HepG2 (cell line): ENCODE measurements around the gene LYST. TPM values are rescaled to one million over a fixed set of nuclear protein-coding genes. Genes with fewer than 3 reads are reported as not detected.

Experiments
- ATAC-seq: fragments of 200-7000 bp; cut with Tn5 transposase; 3 replicates; pipeline ENCODE4 v1.9.1; 2020; ENCODE audit warnings: mild to moderate bottlenecking, moderate library complexity
- BruUV-seq: library from RNA; stranded (reverse); fragments of 400-500 nt; replicated peaks from 2 replicates; lab custom pipeline; 2021; lab: Mats Ljungman, UMichigan
- CTCF ChIA-PET: fragments of 300-600 bp; formaldehyde crosslinking; extraction: SDS; loops from one replicate; lab custom pipeline; 2021; ENCODE audit warnings: low total read pairs, inconsistent platforms, low intra/inter-chr PET ratio; lab: Yijun Ruan, JAX
- POLR2A ChIA-PET: fragments of 350-600 bp; sonication (Branson Sonifier 250); formaldehyde crosslinking; loops from one replicate; lab custom pipeline; 2020; ENCODE audit warnings: antibody characterized with exemption, inconsistent platforms; lab: Yijun Ruan, JAX
- DNase-seq: peaks from one replicate; pipeline ENCODE4 v3.0.0-alpha.2; 2015; ENCODE audit warnings: low spot score
- FAIRE-seq: peaks from 3 replicates; lab custom pipeline; 2011; peaks lifted over from hg19 to GRCh38; lab: Jason Lieb, UNC
- H2AFZ ChIP-seq: one replicate; pipeline ENCODE4 v1.6.1; 2011; ENCODE audit warnings: low read length, inconsistent platforms
- H3K27ac ChIP-seq: fragments of 300-600 bp; 3 replicates; pipeline ENCODE4 v1.8.0; 2011; ENCODE audit warnings: mixed run types, mild to moderate bottlenecking, mixed read lengths, low read length, inconsistent platforms; ENCODE audit not compliant: insufficient read depth; ENCODE audit errors: extremely low read length
- H3K27me3 ChIP-seq, 2 experiments: fragments of 200-600 bp in 1 of 2; 2 replicates in 1 of 2; 3 replicates in 1 of 2; pipeline versions ENCODE4 v1.6.0 to v1.8.0; 2011; ENCODE audit warnings: low read length in 2 of 2, mild to moderate bottlenecking in 2 of 2, moderate library complexity in 2 of 2, inconsistent platforms in 1 of 2; ENCODE audit not compliant: insufficient read depth in 2 of 2, control insufficient read depth in 1 of 2
- H3K36me3 ChIP-seq, 2 experiments: fragments of 200-600 bp in 1 of 2; replicated peaks in 1 of 2; 2 replicates in 1 of 2; 3 replicates in 1 of 2; pipeline versions ENCODE4 v1.5.1 to v1.8.0; 2011; ENCODE audit warnings: low read length in 2 of 2, inconsistent platforms in 1 of 2; ENCODE audit not compliant: insufficient read depth in 2 of 2, control insufficient read depth in 1 of 2
- H3K4me1 ChIP-seq: 2 replicates; pipeline ENCODE4 v1.5.1; 2012; ENCODE audit warnings: low read length, inconsistent platforms; ENCODE audit not compliant: insufficient read depth
- H3K4me2 ChIP-seq: 2 replicates; pipeline ENCODE4 v1.6.0; 2011; ENCODE audit warnings: low read depth, low read length, inconsistent platforms
- H3K4me3 ChIP-seq, 3 experiments: fragments of 200-600 bp in 1 of 3; sonication (generic), shearing (Covaris generic) in 1 of 3; replicated peaks in 1 of 3; 2 replicates each; pipeline ENCODE4 v1.5.1; 2011 to 2016; ENCODE audit warnings: low read length in 3 of 3, inconsistent platforms in 2 of 3, low read depth in 2 of 3, mild to moderate bottlenecking in 2 of 3, control low read depth in 1 of 3, mixed read lengths in 1 of 3; ENCODE audit not compliant: insufficient read depth in 1 of 3
- H3K79me2 ChIP-seq: one replicate; pipeline ENCODE4 v1.6.1; 2011; ENCODE audit warnings: low read length, inconsistent platforms; ENCODE audit not compliant: insufficient read depth
- H3K9ac ChIP-seq: 2 replicates; pipeline ENCODE4 v1.6.0; 2011; ENCODE audit warnings: mild to moderate bottlenecking, low read depth, low read length, inconsistent platforms; ENCODE audit not compliant: insufficient read depth
- H3K9me3 ChIP-seq: 2 replicates; pipeline ENCODE4 v1.5.1; 2012; ENCODE audit warnings: mild to moderate bottlenecking, low read length
- H4K20me1 ChIP-seq: 2 replicates; pipeline ENCODE4 v1.6.0; 2011; ENCODE audit warnings: inconsistent platforms, mild to moderate bottlenecking, low read length, moderate library complexity; ENCODE audit not compliant: insufficient read depth
- CEBPZ ChIP-seq: IDR thresholded peaks from 2 replicates; pipeline ENCODE4 v1.6.1; 2012; ENCODE audit warnings: low read length, improper control_type of control experiment
- DNMT3B ChIP-seq: conservative IDR thresholded peaks from 2 replicates; pipeline ENCODE4 v1.6.1; 2016; ENCODE audit warnings: missing biosample characterization, control low read depth
- HMGA1 ChIP-seq: sonication (generic); formaldehyde crosslinking; conservative IDR thresholded peaks from 2 replicates; pipeline ENCODE4 v1.4.0; 2020; ENCODE audit warnings: missing genetic modification reagents
- NFATC3 ChIP-seq: sonication (generic); formaldehyde crosslinking; IDR thresholded peaks from 2 replicates; pipeline ENCODE4 v1.5.1; 2020; ENCODE audit warnings: mild to moderate bottlenecking, missing genetic modification reagents
- ZFP36L1 ChIP-seq: sonication (generic); formaldehyde crosslinking; IDR thresholded peaks from 2 replicates; pipeline ENCODE4 v1.8.0; 2022; ENCODE audit warnings: mild to moderate bottlenecking, missing genetic modification reagents, moderate library complexity
- ZNF232 ChIP-seq: sonication (generic); formaldehyde crosslinking; IDR thresholded peaks from 2 replicates; pipeline ENCODE4 v1.4.0; 2020; ENCODE audit warnings: missing genetic modification reagents, borderline replicate concordance
- ZNF234 ChIP-seq: sonication (generic); formaldehyde crosslinking; conservative IDR thresholded peaks from 2 replicates; pipeline ENCODE4 v1.5.1; 2020; ENCODE audit warnings: mild to moderate bottlenecking, missing genetic modification reagents
- ZNF44 ChIP-seq: sonication (generic); formaldehyde crosslinking; IDR thresholded peaks from 2 replicates; pipeline ENCODE4 v1.5.1; 2020; ENCODE audit warnings: mild to moderate bottlenecking, missing genetic modification reagents
- ZNF530 ChIP-seq: sonication (generic); formaldehyde crosslinking; IDR thresholded peaks from 2 replicates; pipeline ENCODE4 v1.5.0; 2020; ENCODE audit warnings: low read depth, mild to moderate bottlenecking, missing genetic modification reagents
- WGBS: methylation state at CpG from one replicate; pipeline ENCODE4 v1.1.6; 2017; ENCODE audit warnings: low lambda C conversion rate; 5-methylcytosine and 5-hydroxymethylcytosine counted together
- in situ Hi-C: cut with HindIII; loops from 2 replicates; pipeline ENCODE4 v1.10.0; 2017; ENCODE audit warnings: low pct_unique_long_range_greater_than_20kb; ENCODE audit not compliant: extremely low pct_ligation_motif_present
- intact Hi-C: fragments of 100-400 bp; cut with micrococcal nuclease; formaldehyde crosslinking; loops from one replicate; pipeline ENCODE4 v1.10.0; 2022; ENCODE audit not compliant: unreplicated experiment
- polyA plus RNA-seq, 8 experiments: library from polyadenylated mRNA; depleted of rRNA in 3 of 8; stranded (reverse) in 7 of 8; unstranded in 1 of 8; fragments of >200 nt; fragmentation: Illumina TruSeq in 4 of 8; extraction: Trizol in 4 of 8; gene quantifications; 2 replicates each; pipeline versions ENCODE4 v1.2.1 to v1.2.3, GENCODE V29; 2011 to 2016; ENCODE audit warnings: low read depth in 4 of 8, missing spikeins in 1 of 8, mixed read lengths in 1 of 8; ENCODE audit not compliant: insufficient read depth in 1 of 8
- total RNA-seq, 5 experiments: library from RNA; depleted of rRNA; stranded (reverse); fragments of >200 nt; fragmentation: Illumina TruSeq; extraction: Trizol; gene quantifications; 2 replicates each; pipeline ENCODE4 v1.2.3, GENCODE V29; 2016; ENCODE audit warnings: low read depth in 1 of 5

The LYST gene
- total and polyA plus RNA-seq, 2 of the 13 experiments (the other 11 are each of a cell fraction or from before 2014, with no cell fraction given), result 0.91 to 2.5 TPM

DNA sequence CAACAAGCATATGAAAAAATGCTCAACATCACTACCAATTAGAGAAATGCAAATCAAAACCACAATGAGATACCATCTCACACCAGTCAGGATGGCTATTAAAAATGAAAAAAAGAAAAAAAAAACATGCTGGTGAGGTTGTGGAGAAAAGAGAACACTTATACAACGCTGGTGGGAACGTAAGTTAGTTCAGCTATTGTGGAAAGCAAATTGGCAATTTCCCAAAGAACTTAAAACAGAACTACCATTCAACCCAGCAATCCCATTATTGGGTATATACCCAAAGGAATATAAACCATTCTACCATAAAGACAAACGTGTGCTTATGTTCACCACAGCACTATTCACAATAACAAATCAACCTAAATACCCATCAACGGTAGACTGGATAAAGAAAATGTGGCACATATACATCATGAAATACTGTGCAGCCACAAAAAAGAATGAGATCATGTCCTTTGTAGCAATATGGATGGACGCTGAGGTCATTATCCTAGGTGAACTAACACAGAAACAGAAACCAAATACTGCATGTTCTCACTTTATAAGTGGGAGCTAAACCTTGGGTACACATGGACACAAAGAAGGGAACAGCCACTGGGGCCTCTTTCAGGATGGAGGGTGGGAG, 49.5 kb downstream of the LYST start:
- no peak for FAIRE-seq
- POLR2A ChIA-PET, result no interaction called here
- no peak for TF ChIP-seq HMGA1
- no peak for TF ChIP-seq CEBPZ
- TF ChIP-seq ZNF234, result no peak
- TF ChIP-seq ZFP36L1 (CRISPR knock-in tag), result no peak
- no peak for TF ChIP-seq ZNF530 (CRISPR knock-in tag)
- no peak for TF ChIP-seq ZNF44 (CRISPR knock-in tag)
- TF ChIP-seq DNMT3B (CRISPR knock-in tag), result no peak
- no peak for TF ChIP-seq NFATC3
- TF ChIP-seq ZNF232 (CRISPR knock-in tag), result no peak
- TF ChIP-seq, all 625 proteins: peak for 0
- CTCF ChIA-PET, result no interaction called here
- ATAC-seq, result no peak
- no TSS peak for BruUV-seq
- H3K4me2 ChIP-seq, result no peak overlapping the region
- no peak overlapping the region for H3K4me3 ChIP-seq
- in situ Hi-C loops (no loop called here), intact Hi-C loops (no loop called here)
- no peak overlapping the region for H3K9ac ChIP-seq
- 69% methylated on average over 5 of the region's 5 CpGs for WGBS
- H3K36me3 ChIP-seq, result no peaks in the 10 kb centered on the region
- H3K27me3 ChIP-seq, result no peaks in the 10 kb centered on the region
- H3K4me1 ChIP-seq, result peaks cover 9% of the 10 kb centered on the region
- no peak for DNase-seq
- H4K20me1 ChIP-seq, result no peaks in the 10 kb centered on the region
- no peak overlapping the region for H2AFZ ChIP-seq
- no peaks in the 10 kb centered on the region for H3K79me2 ChIP-seq
- H3K9me3 ChIP-seq, result no peaks in the 10 kb centered on the region
- no peak overlapping the region for H3K27ac ChIP-seq
